NB4 (cell line): Measurements from ENCODE around the gene USP33.
"Not testable (repeated sequence)": the region's sequence is repeated elsewhere in the genome, so short reads cannot be mapped to it uniquely, and the experiment has no call there.

Experiments
- DNase-seq: peaks from one replicate; pipeline ENCODE4 v3.0.0; 2010; ENCODE audit warnings: low read depth
- H3K4me3 ChIP-seq: one replicate; pipeline ENCODE4 v1.5.1; 2011; ENCODE audit warnings: mild to moderate bottlenecking, low read depth, low read length, moderate library complexity
- MYC ChIP-seq: IDR thresholded peaks from 2 replicates; pipeline ENCODE4 v1.6.1; 2011; ENCODE audit warnings: low read depth, low read length
- POLR2A ChIP-seq: IDR thresholded peaks from 2 replicates; pipeline ENCODE4 v1.6.1; 2011; ENCODE audit warnings: mild to moderate bottlenecking; ENCODE audit not compliant: insufficient read length; ENCODE audit errors: extremely low read depth
- TF ChIP-seq, protein P1 (sequence below): IDR thresholded peaks from 2 replicates; pipeline ENCODE4 v1.6.1; 2011; ENCODE audit warnings: low read depth, low read length
- TF ChIP-seq, protein P2 (sequence below): IDR thresholded peaks from one replicate; pipeline ENCODE4 v1.5.1; 2012; ENCODE audit warnings: low read depth, low read length

The USP33 gene

GRCh38 chr1:77680173-77680572 is 79.5 kb downstream of the USP33 start:
- no peak for TF ChIP-seq POLR2A
- TF ChIP-seq, protein P1, sequence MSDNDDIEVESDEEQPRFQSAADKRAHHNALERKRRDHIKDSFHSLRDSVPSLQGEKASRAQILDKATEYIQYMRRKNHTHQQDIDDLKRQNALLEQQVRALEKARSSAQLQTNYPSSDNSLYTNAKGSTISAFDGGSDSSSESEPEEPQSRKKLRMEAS = no peak
- no peak for TF ChIP-seq MYC
- TF ChIP-seq, protein P2, sequence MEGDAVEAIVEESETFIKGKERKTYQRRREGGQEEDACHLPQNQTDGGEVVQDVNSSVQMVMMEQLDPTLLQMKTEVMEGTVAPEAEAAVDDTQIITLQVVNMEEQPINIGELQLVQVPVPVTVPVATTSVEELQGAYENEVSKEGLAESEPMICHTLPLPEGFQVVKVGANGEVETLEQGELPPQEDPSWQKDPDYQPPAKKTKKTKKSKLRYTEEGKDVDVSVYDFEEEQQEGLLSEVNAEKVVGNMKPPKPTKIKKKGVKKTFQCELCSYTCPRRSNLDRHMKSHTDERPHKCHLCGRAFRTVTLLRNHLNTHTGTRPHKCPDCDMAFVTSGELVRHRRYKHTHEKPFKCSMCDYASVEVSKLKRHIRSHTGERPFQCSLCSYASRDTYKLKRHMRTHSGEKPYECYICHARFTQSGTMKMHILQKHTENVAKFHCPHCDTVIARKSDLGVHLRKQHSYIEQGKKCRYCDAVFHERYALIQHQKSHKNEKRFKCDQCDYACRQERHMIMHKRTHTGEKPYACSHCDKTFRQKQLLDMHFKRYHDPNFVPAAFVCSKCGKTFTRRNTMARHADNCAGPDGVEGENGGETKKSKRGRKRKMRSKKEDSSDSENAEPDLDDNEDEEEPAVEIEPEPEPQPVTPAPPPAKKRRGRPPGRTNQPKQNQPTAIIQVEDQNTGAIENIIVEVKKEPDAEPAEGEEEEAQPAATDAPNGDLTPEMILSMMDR = no peak
- peak; percentile 26 for DNase-seq
- H3K4me3 ChIP-seq = peak overlapping the region; percentile 98

DNA sequence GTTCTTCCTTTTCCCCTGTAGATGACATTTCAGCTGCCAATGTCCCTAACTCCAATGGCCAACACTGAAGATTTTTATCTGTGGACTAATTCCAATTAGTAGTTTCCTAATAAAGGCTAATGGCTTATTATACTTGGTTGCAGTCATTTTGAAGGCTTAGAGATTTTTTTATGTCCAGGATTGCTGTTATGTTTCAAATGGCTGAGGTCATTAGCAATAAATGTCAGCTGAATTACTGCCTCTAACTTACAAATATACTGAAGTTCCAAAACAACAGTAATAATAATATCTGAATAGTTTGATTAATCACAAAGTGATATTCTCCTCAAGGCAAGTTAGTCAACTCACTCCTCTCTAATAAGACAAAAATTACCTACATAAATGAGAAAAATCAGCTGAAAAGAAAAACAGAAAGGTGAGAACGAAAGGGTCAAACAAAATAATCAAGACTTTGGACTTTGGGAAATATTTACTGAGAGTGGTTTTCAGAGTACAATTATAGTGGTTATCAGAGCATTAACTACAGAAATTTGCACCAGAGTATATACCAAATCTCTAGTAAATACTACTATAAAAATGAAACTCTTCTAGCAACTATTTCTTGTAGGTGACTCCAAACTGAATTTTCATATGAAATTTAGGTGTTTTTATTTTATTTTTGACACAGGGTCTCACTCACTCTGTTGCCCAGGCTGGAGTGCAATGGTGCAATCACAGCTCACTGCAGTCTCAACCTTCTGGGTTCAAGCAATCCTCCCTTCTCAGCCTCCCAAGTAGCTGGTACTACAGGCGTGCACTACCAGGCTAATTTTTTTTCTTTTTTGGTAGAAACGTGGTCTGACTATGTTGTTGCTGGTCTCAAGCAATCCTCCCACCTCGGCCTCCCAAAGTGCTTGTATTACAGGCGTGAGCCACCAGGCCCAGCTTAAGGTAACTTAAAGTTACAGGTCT is 80.7 kb downstream of the USP33 start:
- TF ChIP-seq, protein P2 = no peak
- no peak for TF ChIP-seq MYC
- TF ChIP-seq, protein P1 = no peak
- no peak for TF ChIP-seq POLR2A
- H3K4me3 ChIP-seq = no peak overlapping the region

GRCh38 chr1:77674807-77675206 is 84.8 kb downstream of the USP33 start:
- H3K4me3 ChIP-seq, DNase-seq: not testable (repeated sequence)

More for the DNA sequence above, 80.7 kb downstream of the USP33 start:
- DNase-seq = no peak

DNA sequence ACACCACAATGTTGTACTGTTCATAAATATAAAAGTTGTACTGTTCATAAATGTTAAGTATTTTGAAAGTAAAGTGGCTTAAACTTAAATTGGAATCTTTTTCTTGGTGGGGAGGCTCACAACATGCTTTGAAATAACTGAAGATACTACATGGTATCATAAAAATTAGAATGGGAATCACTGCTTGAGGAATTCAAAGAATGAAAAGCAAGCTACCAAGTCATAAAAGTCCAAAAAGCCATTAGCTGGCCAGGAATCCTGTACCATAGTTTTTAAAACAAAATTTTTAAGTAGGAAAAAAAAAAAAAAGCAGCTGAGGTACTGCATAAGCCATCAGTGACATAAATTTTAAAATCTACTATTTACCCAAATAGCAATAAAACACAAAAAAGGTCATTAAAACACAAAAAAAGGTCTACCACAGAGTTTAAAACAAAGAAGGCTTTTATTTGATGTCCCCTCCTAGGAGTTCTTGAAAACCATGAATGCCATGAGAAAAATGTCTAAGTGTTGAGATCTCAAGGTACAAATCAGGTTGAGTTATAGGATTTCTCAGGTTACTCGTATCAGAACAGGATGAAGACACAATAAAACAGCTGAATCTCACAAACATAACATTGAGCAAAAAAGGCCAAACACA is 85.8 kb downstream of the USP33 start:
- DNase-seq = no peak
- no peak overlapping the region for H3K4me3 ChIP-seq
- TF ChIP-seq POLR2A (no peak), MYC (no peak)
- TF ChIP-seq, protein P1 = no peak
- TF ChIP-seq, protein P2 = no peak

GRCh38 chr1:77673030-77673429 is 86.6 kb downstream of the USP33 start:
- no peak for DNase-seq
- H3K4me3 ChIP-seq = no peak overlapping the region
- TF ChIP-seq MYC (no peak), POLR2A (no peak)
- TF ChIP-seq, protein P1 = no peak
- TF ChIP-seq, protein P2 = no peak

DNA sequence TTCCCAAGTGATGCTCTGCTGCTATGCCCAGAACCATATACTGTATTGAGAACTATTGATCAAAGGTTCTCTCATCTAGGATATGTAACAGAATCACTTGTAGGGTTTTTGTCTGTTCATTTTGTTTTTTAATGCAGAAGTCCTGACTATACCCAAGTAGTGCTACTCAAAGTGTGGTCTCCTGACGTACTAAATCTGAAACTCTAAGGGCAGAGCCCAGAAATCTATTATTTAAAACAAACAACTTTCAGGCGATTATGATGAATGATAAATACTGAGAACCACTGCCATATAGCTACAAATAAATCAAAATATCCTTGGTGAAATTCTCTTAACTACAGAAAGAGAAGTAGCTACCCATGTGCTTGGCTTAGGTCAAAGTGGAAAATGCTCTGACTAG is 87.3 kb downstream of the USP33 start:
- TF ChIP-seq, protein P2 = no peak
- no peak for TF ChIP-seq POLR2A
- no peak for DNase-seq
- H3K4me3 ChIP-seq = no peak overlapping the region
